Astrocyte (in vitro differentiated cells and primary cell): ENCODE results near the gene NECTIN4. TPM values are rescaled to one million over a fixed set of nuclear protein-coding genes. Genes with fewer than 3 reads are reported as not detected.
A peak's percentile ranks its signal among the peaks of the same experiment; 100 is the strongest.

Experiments
- DNase-seq: peaks from one replicate; pipeline ENCODE4 v3.0.0-alpha.2; 2010; ENCODE audit warnings: low read depth
- FAIRE-seq: peaks from 2 replicates; lab custom pipeline; 2011; peaks lifted over from hg19 to GRCh38; lab: Jason Lieb, UNC
- H2AFZ ChIP-seq: 2 replicates; pipeline ENCODE4 v1.6.0; 2012; ENCODE audit warnings: low read depth, low read length, inconsistent platforms
- H3K27ac ChIP-seq: 2 replicates; pipeline ENCODE4 v1.5.1; 2011; ENCODE audit warnings: low read depth, low read length, inconsistent platforms
- H3K27me3 ChIP-seq: 2 replicates; pipeline ENCODE4 v1.6.0; 2011; ENCODE audit warnings: low read length, inconsistent platforms; ENCODE audit not compliant: insufficient read depth
- H3K36me3 ChIP-seq: 2 replicates; pipeline ENCODE4 v1.5.1; 2011; ENCODE audit warnings: low read length, inconsistent platforms; ENCODE audit not compliant: insufficient read depth
- H3K4me1 ChIP-seq: 2 replicates; pipeline ENCODE4 v1.5.1; 2011; ENCODE audit warnings: low read length, inconsistent platforms; ENCODE audit not compliant: insufficient read depth
- H3K4me2 ChIP-seq: 2 replicates; pipeline ENCODE4 v1.6.0; 2012; ENCODE audit warnings: low read length, inconsistent platforms
- H3K4me3 ChIP-seq: 2 replicates; pipeline ENCODE4 v1.5.1; 2011; ENCODE audit warnings: low read depth, mild to moderate bottlenecking, low read length, inconsistent platforms; ENCODE audit not compliant: insufficient read depth
- H3K79me2 ChIP-seq: 2 replicates; pipeline ENCODE4 v1.6.0; 2012; ENCODE audit warnings: mild to moderate bottlenecking, low read length, inconsistent platforms; ENCODE audit not compliant: insufficient read depth
- H3K9ac ChIP-seq: 2 replicates; pipeline ENCODE4 v1.6.0; 2012; ENCODE audit warnings: mild to moderate bottlenecking, low read length, inconsistent platforms
- H3K9me3 ChIP-seq: 2 replicates; pipeline ENCODE4 v1.5.1; 2012; ENCODE audit warnings: low read depth, mild to moderate bottlenecking, low read length, inconsistent platforms; ENCODE audit not compliant: insufficient read depth
- H4K20me1 ChIP-seq: 2 replicates; pipeline ENCODE4 v1.6.0; 2012; ENCODE audit warnings: low read length, inconsistent platforms; ENCODE audit not compliant: insufficient read depth
- H3K27ac Mint-ChIP-seq: one replicate; pipeline ENCODE4 v1.8.0; 2021; ENCODE audit warnings: mild to moderate bottlenecking, mixed read lengths; ENCODE audit not compliant: unreplicated experiment
- H3K27me3 Mint-ChIP-seq: one replicate; pipeline ENCODE4 v1.8.0; 2021; ENCODE audit warnings: low read depth, mixed read lengths; ENCODE audit not compliant: unreplicated experiment
- H3K36me3 Mint-ChIP-seq: one replicate; pipeline ENCODE4 v1.8.0; 2021; ENCODE audit warnings: low read depth, mixed read lengths; ENCODE audit not compliant: unreplicated experiment
- H3K4me1 Mint-ChIP-seq: one replicate; pipeline ENCODE4 v1.8.0; 2021; ENCODE audit warnings: low read depth, mixed read lengths; ENCODE audit not compliant: unreplicated experiment
- H3K4me3 Mint-ChIP-seq: one replicate; pipeline ENCODE4 v1.8.0; 2021; ENCODE audit warnings: mild to moderate bottlenecking, moderate library complexity, mixed read lengths; ENCODE audit not compliant: unreplicated experiment
- H3K9me3 Mint-ChIP-seq: one replicate; pipeline ENCODE4 v1.8.0; 2021; ENCODE audit warnings: mild to moderate bottlenecking, mixed read lengths; ENCODE audit not compliant: unreplicated experiment
- EZH2 ChIP-seq: IDR thresholded peaks from 2 replicates; pipeline ENCODE4 v1.6.1; 2012; ENCODE audit warnings: mild to moderate bottlenecking, low read length, inconsistent platforms; ENCODE audit not compliant: insufficient read depth
- total RNA-seq: library from RNA; stranded (reverse); gene quantifications from 2 replicates; pipeline ENCODE4 v1.2.1, GENCODE V29; 2021
- TF ChIP-seq, protein P1 (sequence below): IDR thresholded peaks from 2 replicates; pipeline ENCODE4 v1.5.1; 2011; ENCODE audit warnings: low read depth, mild to moderate bottlenecking, inconsistent platforms, low read length, moderate library complexity; ENCODE audit not compliant: insufficient read depth

NECTIN4 gene
- total RNA-seq, 1 donor from 2014 or later = 1.9 TPM

DNA sequence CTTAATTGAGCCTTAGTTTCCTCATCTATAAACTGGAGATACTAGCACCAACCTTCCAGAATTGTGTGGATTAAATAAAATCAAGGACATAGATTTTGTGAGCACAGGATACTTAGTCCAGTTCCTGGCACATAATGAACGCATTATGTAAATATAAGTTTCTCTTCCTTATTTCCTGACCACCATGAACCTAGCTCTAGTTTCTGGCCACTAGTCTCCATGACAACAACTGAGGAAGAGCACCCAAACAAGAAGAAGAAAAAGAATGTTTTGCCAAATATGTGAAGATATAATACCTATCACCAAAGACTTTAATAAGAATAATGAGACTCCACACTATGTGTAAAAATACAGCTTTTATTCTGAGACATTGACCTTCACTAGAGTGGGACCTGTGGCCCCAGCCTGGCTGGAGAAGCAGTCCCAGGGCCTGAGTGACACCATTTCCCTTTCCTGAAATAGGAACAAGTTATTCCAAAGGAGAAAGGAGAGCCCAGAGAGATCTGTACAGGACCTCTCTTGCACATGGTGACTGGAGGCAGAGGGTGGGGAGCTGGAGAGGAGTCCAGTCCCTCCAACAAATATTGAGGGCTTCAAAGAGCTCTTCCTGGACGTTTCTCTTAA lies 42.6 kb downstream of the NECTIN4 start:
- peak overlapping the region; percentile 92 for H3K9ac ChIP-seq
- peaks cover 14% of the 10 kb centered on the region for H3K4me1 Mint-ChIP-seq
- H3K27ac ChIP-seq = peak overlapping the region; percentile 97
- peak overlapping the region; percentile 100 for H3K27ac Mint-ChIP-seq
- peaks cover 12% of the 10 kb centered on the region for H3K4me1 ChIP-seq
- DNase-seq = no peak
- peak overlapping the region; percentile 98 for H3K4me2 ChIP-seq
- H3K36me3 Mint-ChIP-seq = peaks cover 11% of the 10 kb centered on the region
- peak overlapping the region; percentile 85 for H3K4me3 ChIP-seq
- H4K20me1 ChIP-seq = peaks cover 14% of the 10 kb centered on the region
- no peaks in the 10 kb centered on the region for H3K27me3 Mint-ChIP-seq
- H3K79me2 ChIP-seq = peaks cover 27% of the 10 kb centered on the region
- H3K36me3 ChIP-seq = no peaks in the 10 kb centered on the region
- TF ChIP-seq EZH2 = no peak
- TF ChIP-seq, protein P1, sequence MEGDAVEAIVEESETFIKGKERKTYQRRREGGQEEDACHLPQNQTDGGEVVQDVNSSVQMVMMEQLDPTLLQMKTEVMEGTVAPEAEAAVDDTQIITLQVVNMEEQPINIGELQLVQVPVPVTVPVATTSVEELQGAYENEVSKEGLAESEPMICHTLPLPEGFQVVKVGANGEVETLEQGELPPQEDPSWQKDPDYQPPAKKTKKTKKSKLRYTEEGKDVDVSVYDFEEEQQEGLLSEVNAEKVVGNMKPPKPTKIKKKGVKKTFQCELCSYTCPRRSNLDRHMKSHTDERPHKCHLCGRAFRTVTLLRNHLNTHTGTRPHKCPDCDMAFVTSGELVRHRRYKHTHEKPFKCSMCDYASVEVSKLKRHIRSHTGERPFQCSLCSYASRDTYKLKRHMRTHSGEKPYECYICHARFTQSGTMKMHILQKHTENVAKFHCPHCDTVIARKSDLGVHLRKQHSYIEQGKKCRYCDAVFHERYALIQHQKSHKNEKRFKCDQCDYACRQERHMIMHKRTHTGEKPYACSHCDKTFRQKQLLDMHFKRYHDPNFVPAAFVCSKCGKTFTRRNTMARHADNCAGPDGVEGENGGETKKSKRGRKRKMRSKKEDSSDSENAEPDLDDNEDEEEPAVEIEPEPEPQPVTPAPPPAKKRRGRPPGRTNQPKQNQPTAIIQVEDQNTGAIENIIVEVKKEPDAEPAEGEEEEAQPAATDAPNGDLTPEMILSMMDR = no peak
- peaks cover 23% of the 10 kb centered on the region for H3K9me3 Mint-ChIP-seq
- peak overlapping the region; percentile 98 for H3K4me3 Mint-ChIP-seq
- peaks cover 6% of the 10 kb centered on the region for H3K9me3 ChIP-seq
- no peak for FAIRE-seq
- no peak overlapping the region for H2AFZ ChIP-seq
- H3K27me3 ChIP-seq = no peaks in the 10 kb centered on the region

DNA sequence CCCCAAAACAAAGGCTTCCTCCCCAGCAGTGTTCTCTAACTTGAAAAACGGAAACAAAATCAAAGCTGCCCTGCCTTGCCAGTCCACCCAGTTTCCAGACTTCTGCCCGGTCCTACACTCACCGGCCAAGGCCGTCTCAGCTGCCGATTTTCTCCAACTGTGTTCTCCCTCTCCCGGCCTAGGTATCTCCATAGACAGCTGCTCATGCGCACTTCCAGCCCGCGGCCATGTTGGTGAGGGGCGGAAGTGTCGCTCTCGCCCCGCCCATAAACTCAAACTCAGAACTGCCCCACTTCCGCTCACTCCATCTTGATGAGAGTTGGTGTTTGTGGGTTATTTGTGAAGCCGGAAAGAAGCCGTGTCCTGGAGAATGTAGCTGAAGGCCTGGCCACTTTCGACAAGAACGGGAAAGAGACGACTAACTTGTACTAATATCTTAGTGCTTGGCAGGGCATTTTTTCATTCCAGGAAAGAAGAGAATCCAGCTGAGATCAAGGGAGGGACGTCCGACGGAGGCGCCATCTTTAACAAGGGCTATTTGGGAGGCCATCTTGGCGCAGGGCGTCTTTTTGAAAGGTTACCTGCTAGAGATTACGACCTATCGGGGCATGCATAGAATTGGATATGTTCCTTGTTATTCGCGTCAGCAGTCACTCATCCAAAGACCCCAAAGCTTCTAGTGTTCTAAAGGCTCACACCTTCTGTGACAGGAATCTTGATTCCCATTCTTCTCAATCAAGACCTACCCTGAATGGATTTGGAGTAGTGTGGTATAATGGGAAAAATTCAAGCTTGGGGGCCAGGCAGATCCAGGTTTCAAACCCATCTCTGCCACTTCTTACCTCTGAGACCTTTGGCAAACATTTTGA lies 43.4 kb downstream of the NECTIN4 start, which contains the start of gene USF1:
Gene USF1, minus strand, starts transcription at position 242 of the 869 bp plus-strand sequence. CDS start 2,702 bp downstream, outside the sequence.
- Histone ChIP-seq H3K4me1 (peaks cover 12% of the 10 kb centered on the region), H3K27ac (peak within 1 kb of the TSS; percentile 97), H4K20me1 (peaks cover 15% of the 10 kb centered on the region), H3K9me3 (peaks cover 6% of the 10 kb centered on the region), H3K4me2 (peak within 1 kb of the TSS; percentile 98), H2AFZ (peak within 1 kb of the TSS; percentile 97), H3K9ac (peak within 1 kb of the TSS; percentile 92), H3K79me2 (peaks cover 27% of the 10 kb centered on the region), H3K36me3 (peaks cover 4% of the 10 kb centered on the region), H3K27me3 (no peaks in the 10 kb centered on the region), H3K4me3 (peak within 1 kb of the TSS; percentile 85)
- Mint-ChIP-seq H3K27ac (peak within 1 kb of the TSS; percentile 100), H3K4me1 (peaks cover 17% of the 10 kb centered on the region), H3K36me3 (peaks cover 17% of the 10 kb centered on the region), H3K9me3 (peaks cover 23% of the 10 kb centered on the region), H3K4me3 (peak within 1 kb of the TSS; percentile 98), H3K27me3 (no peaks in the 10 kb centered on the region)
- FAIRE-seq = peak; percentile 85
- peak; percentile 89 for DNase-seq
- TF ChIP-seq, protein P1 = no peak
- no peak for TF ChIP-seq EZH2
